Hepatocyte (in vitro differentiated cells): Measurements from ENCODE around the gene SPATA19. TPM values are rescaled to one million over a fixed set of nuclear protein-coding genes. Genes with fewer than 3 reads are reported as not detected.

Source experiments
- DNase-seq: peaks from one replicate; pipeline ENCODE4 v3.0.0-alpha.2; 2016; ENCODE audit warnings: low spot score
- H2AFZ ChIP-seq: fragments of 200-600 bp; sonication (generic); 2 replicates; pipeline ENCODE4 v1.6.0; 2016; ENCODE audit warnings: antibody characterized with exemption, mild to moderate bottlenecking
- H3K27ac ChIP-seq: fragments of 200-600 bp; sonication (generic); 2 replicates; pipeline ENCODE4 v1.5.1; 2016; ENCODE audit warnings: mild to moderate bottlenecking
- H3K27me3 ChIP-seq: fragments of 200-600 bp; sonication (generic); 2 replicates; pipeline ENCODE4 v1.6.1; 2016
- H3K36me3 ChIP-seq: fragments of 200-600 bp; sonication (generic); replicated peaks from 2 replicates; pipeline ENCODE4 v1.5.1; 2016; ENCODE audit warnings: low read depth; ENCODE audit not compliant: insufficient read depth
- H3K4me1 ChIP-seq: fragments of 200-600 bp; sonication (generic); 2 replicates; pipeline ENCODE4 v1.5.1; 2016; ENCODE audit warnings: mild to moderate bottlenecking, moderate library complexity; ENCODE audit not compliant: insufficient read depth
- H3K4me2 ChIP-seq: fragments of 200-600 bp; sonication (generic); 2 replicates; pipeline ENCODE4 v1.6.0; 2016
- H3K4me3 ChIP-seq: fragments of 200-600 bp; sonication (generic); 2 replicates; pipeline ENCODE4 v1.5.1; 2016; ENCODE audit warnings: mild to moderate bottlenecking
- H3K79me2 ChIP-seq: fragments of 200-600 bp; sonication (generic); 2 replicates; pipeline ENCODE4 v1.6.0; 2017; ENCODE audit warnings: mild to moderate bottlenecking
- H3K9me2 ChIP-seq: fragments of 200-600 bp; sonication (generic); replicated peaks from 2 replicates; pipeline ENCODE4 v1.6.0; 2017; ENCODE audit warnings: mild to moderate bottlenecking; ENCODE audit not compliant: insufficient read depth
- H3K9me3 ChIP-seq: fragments of 200-600 bp; sonication (generic); 2 replicates; pipeline ENCODE4 v1.5.1; 2016; ENCODE audit warnings: low read depth, mild to moderate bottlenecking
- H4K20me1 ChIP-seq: fragments of 200-600 bp; sonication (generic); 2 replicates; pipeline ENCODE4 v1.6.0; 2016; ENCODE audit warnings: mild to moderate bottlenecking; ENCODE audit not compliant: insufficient read depth, poor library complexity, severe bottlenecking
- CTCF ChIP-seq: fragments of 200-600 bp; sonication (generic); IDR thresholded peaks from 2 replicates; pipeline ENCODE4 v1.5.1; 2016; ENCODE audit warnings: antibody characterized with exemption, mild to moderate bottlenecking; ENCODE audit not compliant: poor library complexity
- EZH2 ChIP-seq: fragments of 200-600 bp; sonication (generic); IDR thresholded peaks from 2 replicates; pipeline ENCODE4 v1.6.1; 2016; ENCODE audit warnings: antibody characterized with exemption, mild to moderate bottlenecking, borderline replicate concordance
- EZH2phosphoT487 ChIP-seq: fragments of 200-600 bp; sonication (generic); IDR thresholded peaks from one replicate; pipeline ENCODE4 v1.6.1; 2018; ENCODE audit warnings: antibody characterized with exemption, mild to moderate bottlenecking, low read depth, moderate library complexity; ENCODE audit not compliant: unreplicated experiment, severe bottlenecking
- WGBS: methylation state at CpG from one replicate; pipeline ENCODE4 v1.1.6; 2016; ENCODE audit warnings: low lambda C conversion rate; ENCODE audit errors: missing lambda C conversion rate; 5-methylcytosine and 5-hydroxymethylcytosine counted together
- polyA plus RNA-seq: library from polyadenylated mRNA; unstranded; fragments of >200 nt; fragmentation: Nextera tagmentation; extraction: Ambion mirVana; gene quantifications from 2 replicates; pipeline ENCODE4 v1.2.1, GENCODE V29; 2016
- total RNA-seq: library from RNA; depleted of rRNA; stranded (reverse); fragments of >200 nt; gene quantifications from 2 replicates; pipeline ENCODE4 v1.2.3, GENCODE V29; 2014

SPATA19 gene
- total and polyA plus RNA-seq, 2 experiments from 2014 or later = not detected

- WGBS = 91% methylated on average over 3 of the region's 3 CpGs
- TF ChIP-seq CTCF (no peak), EZH2 (no peak), EZH2phosphoT487 (no peak)
- Histone ChIP-seq H3K4me3 (no peak overlapping the region), H3K9me3 (no peaks in the 10 kb centered on the region), H3K9me2 (no peaks in the 10 kb centered on the region), H3K4me1 (no peaks in the 10 kb centered on the region), H2AFZ (no peak overlapping the region), H3K4me2 (no peak overlapping the region), H3K79me2 (no peaks in the 10 kb centered on the region), H3K27me3 (no peaks in the 10 kb centered on the region), H3K36me3 (no peaks in the 10 kb centered on the region), H4K20me1 (no peaks in the 10 kb centered on the region), H3K27ac (no peak overlapping the region)
- DNase-seq = no peak
Measured at GRCh38 chr11:133886029-133886428, 40.7 kb upstream of the SPATA19 start.

GRCh38 chr11:133872160-133872559 lies 26.8 kb upstream of the SPATA19 start:
- H4K20me1 ChIP-seq = no peaks in the 10 kb centered on the region
- H3K27ac ChIP-seq = no peak overlapping the region
- H2AFZ ChIP-seq = no peak overlapping the region
- no peaks in the 10 kb centered on the region for H3K4me1 ChIP-seq
- WGBS = 46% methylated on average over 1 of the region's 1 CpG
- no peaks in the 10 kb centered on the region for H3K27me3 ChIP-seq
- H3K9me3 ChIP-seq = no peaks in the 10 kb centered on the region
- no peak overlapping the region for H3K4me3 ChIP-seq
- H3K4me2 ChIP-seq = no peak overlapping the region
- no peaks in the 10 kb centered on the region for H3K79me2 ChIP-seq
- no peak for TF ChIP-seq EZH2phosphoT487
- no peak for TF ChIP-seq EZH2
- TF ChIP-seq CTCF = no peak
- no peak for DNase-seq
- no peaks in the 10 kb centered on the region for H3K9me2 ChIP-seq
- no peaks in the 10 kb centered on the region for H3K36me3 ChIP-seq

- H3K9me3 ChIP-seq = no peaks in the 10 kb centered on the region
- no peak overlapping the region for H3K4me2 ChIP-seq
- H4K20me1 ChIP-seq = no peaks in the 10 kb centered on the region
- no peak overlapping the region for H3K27ac ChIP-seq
- no peak for DNase-seq
- H3K36me3 ChIP-seq = no peaks in the 10 kb centered on the region
- H3K4me3 ChIP-seq = no peak overlapping the region
- no peaks in the 10 kb centered on the region for H3K27me3 ChIP-seq
- H3K9me2 ChIP-seq = no peaks in the 10 kb centered on the region
- H3K4me1 ChIP-seq = no peaks in the 10 kb centered on the region
- H2AFZ ChIP-seq = no peak overlapping the region
- no peaks in the 10 kb centered on the region for H3K79me2 ChIP-seq
- no peak for TF ChIP-seq EZH2
- TF ChIP-seq CTCF = no peak
- no peak for TF ChIP-seq EZH2phosphoT487
Measured at GRCh38 chr11:133867456-133867855, 22.1 kb upstream of the SPATA19 start.

- Histone ChIP-seq H2AFZ (no peak overlapping the region), H3K36me3 (no peaks in the 10 kb centered on the region), H3K9me2 (no peaks in the 10 kb centered on the region), H3K4me1 (no peaks in the 10 kb centered on the region), H3K9me3 (no peaks in the 10 kb centered on the region), H4K20me1 (no peaks in the 10 kb centered on the region), H3K4me2 (no peak overlapping the region), H3K4me3 (no peak overlapping the region), H3K27me3 (peaks cover 7% of the 10 kb centered on the region), H3K79me2 (no peaks in the 10 kb centered on the region), H3K27ac (no peak overlapping the region)
- 93% methylated on average over 11 of the region's 11 CpGs for WGBS
- TF ChIP-seq EZH2 (no peak), EZH2phosphoT487 (no peak), CTCF (no peak)
- no peak for DNase-seq
Measured at GRCh38 chr11:133865466-133865865, 20.2 kb upstream of the SPATA19 start.
